Central memory CD8-positive, alpha-beta T cell (primary cell): Measurements from ENCODE around the gene IMP3.

Experiments used
- ATAC-seq: fragments of 150-1000 bp; cut with Tn5 transposase; replicated peaks from 2 replicates; pipeline ENCODE4 v1.10.0; 2022; ENCODE audit warnings: mild to moderate bottlenecking, moderate FRiP score, moderate number of reproducible peaks; ENCODE audit not compliant: poor library complexity, severe bottlenecking; ENCODE audit errors: extremely low read depth
- DNase-seq, 2 donors: peaks; one replicate each; pipeline ENCODE4 v3.0.0; 2021; ENCODE audit warnings: low spot score in 2 of 2
- H3K27ac Mint-ChIP-seq: one replicate; pipeline ENCODE4 v1.8.0; 2022; ENCODE audit warnings: low read depth, mild to moderate bottlenecking, moderate library complexity, mixed read lengths
- H3K27me3 Mint-ChIP-seq: one replicate; pipeline ENCODE4 v1.8.0; 2022; ENCODE audit warnings: mixed read lengths
- H3K36me3 Mint-ChIP-seq: one replicate; pipeline ENCODE4 v1.8.0; 2022; ENCODE audit warnings: mild to moderate bottlenecking, moderate library complexity, mixed read lengths; ENCODE audit not compliant: insufficient read depth
- H3K4me1 Mint-ChIP-seq: one replicate; pipeline ENCODE4 v1.8.0; 2022; ENCODE audit warnings: mixed read lengths
- H3K4me3 Mint-ChIP-seq: one replicate; pipeline ENCODE4 v1.8.0; 2022; ENCODE audit warnings: mild to moderate bottlenecking, moderate library complexity, mixed read lengths
- H3K9me3 Mint-ChIP-seq: one replicate; pipeline ENCODE4 v1.8.0; 2022; ENCODE audit warnings: mixed read lengths

Gene IMP3

DNA sequence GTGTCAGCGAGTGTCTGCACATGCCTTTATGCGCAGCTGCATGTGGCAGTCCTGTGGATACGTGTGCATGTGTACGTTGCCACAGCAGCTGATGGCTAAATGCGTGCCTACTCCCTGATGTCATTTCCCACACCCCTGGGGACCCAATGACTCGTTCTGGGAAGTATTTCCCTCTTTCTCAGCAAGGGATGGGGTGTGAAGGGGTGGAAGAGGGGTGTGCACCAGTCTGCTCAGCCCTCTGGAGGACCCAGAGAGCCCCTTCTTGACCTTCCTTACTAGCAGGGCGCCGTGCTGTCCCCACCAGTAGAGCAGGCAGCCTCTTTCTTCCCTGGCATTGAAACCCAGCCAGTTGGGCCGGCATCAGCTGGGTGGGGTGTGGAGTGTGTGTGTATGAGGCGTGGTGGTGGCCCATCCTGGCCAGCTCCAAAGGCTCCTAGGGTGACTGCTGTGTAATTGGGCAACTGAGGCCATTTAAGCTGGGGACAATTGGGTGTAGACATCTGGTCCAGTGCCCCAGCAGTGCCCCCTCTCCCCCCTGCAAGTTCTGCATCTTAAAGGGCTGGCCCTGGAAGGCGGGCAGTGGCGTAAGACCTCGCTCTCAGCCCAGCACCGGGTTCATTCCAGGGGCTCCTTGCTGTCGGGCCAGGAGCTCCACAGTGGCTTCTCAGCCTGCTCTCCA is 26.9 kb upstream of the IMP3 start:
- ATAC-seq (no peak), DNase-seq (no peak)
- Mint-ChIP-seq H3K4me3 (no peak overlapping the region), H3K9me3 (no peaks in the 10 kb centered on the region), H3K27ac (no peak overlapping the region), H3K36me3 (peaks cover 5% of the 10 kb centered on the region), H3K4me1 (no peaks in the 10 kb centered on the region), H3K27me3 (no peaks in the 10 kb centered on the region)

DNA sequence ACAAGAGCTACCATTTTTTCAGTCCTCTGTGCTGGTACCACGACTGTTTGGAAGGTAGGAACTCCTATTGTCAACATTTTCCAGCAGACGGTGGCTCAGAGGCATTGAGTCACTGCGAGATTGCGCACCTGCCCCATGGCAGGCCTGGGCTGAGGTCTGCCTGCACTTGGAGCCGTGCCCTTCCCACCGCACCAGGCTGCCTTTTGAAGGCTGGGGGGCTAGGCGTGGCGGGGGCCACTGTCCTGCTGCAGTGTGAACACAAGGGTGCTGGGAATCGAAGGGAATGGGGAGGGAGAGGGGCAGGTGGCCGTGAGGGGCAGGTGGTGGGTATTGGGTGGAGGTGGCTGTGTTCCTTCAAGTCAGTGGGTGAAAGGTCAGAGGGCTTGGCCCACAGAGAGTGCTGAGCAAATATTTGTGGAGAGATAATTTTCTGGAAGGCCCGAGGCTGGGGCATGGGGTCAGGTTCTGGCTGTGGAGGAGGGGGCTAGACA is 24.0 kb upstream of the IMP3 start:
- H3K27me3 Mint-ChIP-seq, result no peaks in the 10 kb centered on the region
- H3K4me3 Mint-ChIP-seq, result no peak overlapping the region
- H3K4me1 Mint-ChIP-seq, result no peaks in the 10 kb centered on the region
- ATAC-seq (no peak), DNase-seq (no peak)
- H3K9me3 Mint-ChIP-seq, result no peaks in the 10 kb centered on the region
- H3K36me3 Mint-ChIP-seq, result peaks cover 3% of the 10 kb centered on the region
- H3K27ac Mint-ChIP-seq, result no peak overlapping the region

DNA sequence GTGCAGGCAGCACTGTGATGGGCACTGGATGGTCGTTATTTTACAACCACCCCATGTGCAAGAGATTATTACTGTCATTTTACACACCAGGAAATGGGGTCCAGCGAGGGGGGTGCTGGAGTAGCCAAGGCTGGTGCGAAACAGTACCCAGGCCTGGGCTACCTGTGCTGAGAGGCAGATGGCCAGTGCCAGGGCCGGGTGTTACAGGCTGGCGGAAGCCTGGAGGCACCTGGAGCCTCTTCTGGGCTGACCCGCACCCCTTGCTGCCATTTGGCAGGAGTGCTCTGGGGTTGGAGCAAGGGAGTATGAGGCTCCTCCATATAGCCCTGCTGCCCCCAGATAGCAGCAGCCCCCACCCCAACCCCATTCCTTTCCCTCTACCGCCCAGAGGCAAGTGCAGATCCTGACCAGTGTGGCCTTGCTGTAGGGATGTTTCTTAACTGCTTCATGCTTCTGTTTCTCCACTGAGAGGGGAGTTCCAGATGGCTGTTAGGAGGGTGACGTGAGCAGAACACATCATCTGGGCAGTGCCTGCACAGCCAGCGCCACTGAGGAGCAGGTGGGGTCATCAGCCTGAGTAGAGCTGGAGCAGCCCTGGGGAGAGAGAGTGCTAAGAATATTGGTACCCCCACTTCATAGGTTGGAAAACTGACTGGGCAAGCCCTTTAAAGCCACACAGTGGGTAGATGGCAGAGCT is 22.9 kb upstream of the IMP3 start:
- Mint-ChIP-seq H3K4me1 (no peaks in the 10 kb centered on the region), H3K36me3 (peaks cover 3% of the 10 kb centered on the region), H3K4me3 (no peak overlapping the region), H3K27ac (no peak overlapping the region), H3K27me3 (no peaks in the 10 kb centered on the region), H3K9me3 (no peaks in the 10 kb centered on the region)
- ATAC-seq (no peak), DNase-seq (no peak)

DNA sequence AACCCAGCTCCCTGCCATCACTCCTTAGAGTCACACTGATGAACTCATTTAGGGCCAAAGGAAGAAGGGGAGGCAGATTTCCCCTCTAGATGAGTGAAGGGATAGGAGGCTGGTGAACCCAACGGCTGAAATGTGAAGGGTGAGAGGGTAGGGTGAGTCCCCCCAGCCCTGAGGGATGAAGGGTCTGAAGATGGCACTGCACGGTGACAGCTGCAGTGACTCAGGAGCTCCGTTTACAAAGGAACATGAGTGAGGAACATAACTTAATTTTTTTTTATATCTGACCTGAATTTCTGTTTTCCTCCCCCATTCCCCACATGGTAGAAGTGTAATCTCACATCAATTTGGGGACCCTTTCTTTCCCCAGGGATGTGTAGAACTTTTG is 21.7 kb upstream of the IMP3 start:
- DNase-seq, result no peak
- no peak overlapping the region for H3K27ac Mint-ChIP-seq
- no peaks in the 10 kb centered on the region for H3K27me3 Mint-ChIP-seq
- H3K36me3 Mint-ChIP-seq, result peaks cover 3% of the 10 kb centered on the region
- H3K9me3 Mint-ChIP-seq, result no peaks in the 10 kb centered on the region
- no peaks in the 10 kb centered on the region for H3K4me1 Mint-ChIP-seq
- H3K4me3 Mint-ChIP-seq, result no peak overlapping the region
- no peak for ATAC-seq

DNA sequence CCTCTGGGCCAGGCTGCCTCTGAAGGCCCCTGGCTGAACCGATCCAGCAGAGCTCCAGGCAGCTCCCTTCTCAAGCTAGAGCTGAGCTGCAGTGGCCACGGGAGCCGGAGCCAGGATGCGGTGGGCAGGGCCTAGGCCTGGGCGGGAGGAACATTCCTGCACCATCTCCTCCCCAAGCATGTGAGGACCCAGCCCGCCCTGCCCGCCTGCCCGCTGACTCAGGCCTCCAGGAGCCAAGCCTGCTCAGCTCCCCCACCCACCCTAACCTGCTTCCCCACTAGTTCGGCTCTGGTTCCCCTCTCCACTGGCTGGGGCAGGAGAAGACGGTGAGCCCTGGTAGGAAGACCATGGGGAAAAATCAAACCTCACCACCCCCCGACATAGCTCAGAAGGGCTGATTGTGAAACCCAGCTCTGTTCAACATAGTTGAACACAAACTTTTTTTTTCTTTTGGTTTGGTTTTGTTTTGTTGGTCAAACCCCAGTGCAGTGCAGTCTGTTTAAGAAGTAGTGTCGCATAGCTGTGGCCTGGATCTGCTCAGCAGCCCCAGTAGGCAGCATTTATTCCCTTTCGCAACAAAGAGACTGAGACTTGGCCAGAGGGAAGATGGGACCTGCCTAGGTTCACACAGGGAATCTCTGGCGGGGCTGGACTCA is 21.2 kb upstream of the IMP3 start:
- Mint-ChIP-seq H3K27ac (no peak overlapping the region), H3K27me3 (no peaks in the 10 kb centered on the region), H3K4me1 (no peaks in the 10 kb centered on the region), H3K4me3 (no peak overlapping the region), H3K9me3 (no peaks in the 10 kb centered on the region), H3K36me3 (peaks cover 3% of the 10 kb centered on the region)
- ATAC-seq (no peak), DNase-seq (no peak)

DNA sequence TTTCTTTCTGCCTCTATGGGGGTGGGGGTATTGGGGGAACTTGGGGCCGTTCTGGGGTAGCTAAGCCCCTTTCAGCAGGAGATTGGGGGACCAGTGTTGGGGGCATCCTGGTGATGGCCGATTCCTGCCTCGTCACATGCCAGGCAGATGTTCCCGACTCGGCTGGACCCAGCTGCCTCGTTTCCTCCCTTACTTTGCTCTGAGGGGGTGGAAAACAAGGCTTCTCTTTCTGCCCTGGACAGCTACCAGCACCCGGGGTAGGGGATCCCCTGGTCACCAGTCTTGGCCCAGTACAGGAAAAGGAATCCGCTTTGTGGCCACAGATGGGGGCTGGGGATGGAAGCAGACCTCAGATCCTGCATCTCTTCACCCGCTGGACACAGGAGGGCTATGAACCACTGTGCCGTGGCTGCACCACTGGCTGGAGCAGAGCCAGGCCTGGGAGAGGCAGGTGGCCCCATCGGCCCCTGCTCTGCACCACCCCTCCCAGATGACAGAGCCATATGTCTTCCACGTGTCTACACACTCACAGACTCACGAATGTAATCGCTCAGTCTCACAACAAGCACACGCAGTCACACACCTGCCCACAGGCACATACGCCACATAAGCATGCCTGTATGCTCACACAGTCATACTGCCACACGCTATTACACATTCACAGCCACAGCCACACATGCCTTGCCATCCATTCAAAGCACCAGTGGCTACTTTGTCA is 20.1 kb upstream of the IMP3 start:
- Mint-ChIP-seq H3K9me3 (no peaks in the 10 kb centered on the region), H3K27ac (no peak overlapping the region), H3K27me3 (no peaks in the 10 kb centered on the region), H3K4me3 (no peak overlapping the region), H3K36me3 (no peaks in the 10 kb centered on the region), H3K4me1 (peaks cover 1% of the 10 kb centered on the region)
- ATAC-seq (no peak), DNase-seq (no peak)

DNA sequence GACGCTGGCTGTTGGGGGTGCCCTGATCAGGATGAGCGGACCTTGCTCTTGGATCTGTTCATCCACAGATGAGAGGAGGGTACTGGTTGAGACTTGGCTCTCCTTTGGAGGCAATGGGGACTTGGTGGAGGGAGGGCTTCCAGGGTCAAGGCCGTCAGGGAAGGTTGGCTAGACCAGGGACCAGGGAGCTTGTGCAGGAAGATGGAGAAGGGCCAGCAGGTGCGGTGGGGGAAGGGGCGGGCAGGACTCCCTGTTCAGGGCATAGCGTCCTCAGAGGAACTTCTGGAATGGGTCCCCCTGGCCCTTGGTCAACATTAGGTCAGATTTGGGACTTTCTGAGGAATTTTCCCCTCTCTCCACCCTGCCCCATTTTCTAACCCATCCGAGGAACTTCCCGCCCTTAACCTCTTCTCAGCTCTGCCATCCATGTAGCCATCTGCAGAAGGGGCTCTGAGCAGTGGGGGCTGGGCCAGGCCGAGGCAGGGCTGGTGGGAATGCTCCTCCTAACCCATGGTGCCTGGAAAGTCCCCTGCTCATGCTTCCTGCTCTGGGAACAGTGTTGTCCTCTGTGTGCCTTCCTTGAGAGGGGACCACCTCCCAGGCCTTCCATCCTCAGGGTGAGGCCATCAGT is 19.2 kb upstream of the IMP3 start:
- DNase-seq, result no peak
- Mint-ChIP-seq H3K4me1 (peaks cover 6% of the 10 kb centered on the region), H3K27me3 (no peaks in the 10 kb centered on the region), H3K27ac (no peak overlapping the region), H3K9me3 (no peaks in the 10 kb centered on the region), H3K36me3 (no peaks in the 10 kb centered on the region), H3K4me3 (no peak overlapping the region)
- no peak for ATAC-seq

DNA sequence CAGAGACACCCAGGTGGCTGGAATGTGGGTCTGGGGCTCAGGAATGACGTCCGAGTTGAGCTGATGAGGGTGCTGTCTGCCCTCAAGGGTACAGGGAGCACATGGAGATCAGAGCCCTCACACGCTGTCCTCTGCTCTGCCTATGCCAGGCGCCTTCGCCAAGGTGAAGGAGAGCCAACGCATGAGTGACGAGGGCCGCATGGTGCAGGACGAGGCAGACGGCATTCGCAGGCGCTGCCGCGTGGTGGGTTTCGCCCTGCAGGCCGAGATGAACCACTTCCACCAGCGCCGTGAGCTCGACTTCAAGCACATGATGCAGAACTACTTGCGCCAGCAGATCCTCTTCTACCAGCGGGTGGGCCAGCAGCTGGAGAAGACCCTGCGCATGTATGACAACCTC is 16.8 kb upstream of the IMP3 start:
- no peaks in the 10 kb centered on the region for H3K27me3 Mint-ChIP-seq
- no peak for ATAC-seq
- H3K4me1 Mint-ChIP-seq, result peaks cover 23% of the 10 kb centered on the region
- H3K36me3 Mint-ChIP-seq, result no peaks in the 10 kb centered on the region
- no peaks in the 10 kb centered on the region for H3K9me3 Mint-ChIP-seq
- no peak overlapping the region for H3K4me3 Mint-ChIP-seq
- no peak overlapping the region for H3K27ac Mint-ChIP-seq
- DNase-seq, result no peak

DNA sequence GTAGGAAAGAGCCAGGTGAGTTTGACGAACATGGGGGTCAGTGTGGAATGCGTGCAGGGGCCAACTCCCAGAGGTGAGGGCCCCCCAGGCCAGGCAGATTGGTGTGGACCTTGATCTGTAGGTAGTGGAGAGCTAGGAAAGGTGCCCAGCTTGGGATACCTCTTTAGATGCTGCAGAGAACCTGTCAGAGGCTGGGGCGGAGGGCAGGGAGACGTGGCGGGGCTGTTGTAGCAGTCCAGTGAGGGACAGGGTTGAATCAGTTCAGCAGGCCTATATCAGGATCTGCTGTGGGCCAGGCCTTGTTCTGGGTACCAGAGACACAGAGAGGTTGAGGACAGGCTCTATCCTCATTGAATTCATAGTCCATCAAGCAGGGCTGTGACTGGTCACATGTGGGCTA is 16.3 kb upstream of the IMP3 start:
- Mint-ChIP-seq H3K36me3 (no peaks in the 10 kb centered on the region), H3K27ac (no peak overlapping the region), H3K4me3 (no peak overlapping the region), H3K9me3 (no peaks in the 10 kb centered on the region), H3K27me3 (no peaks in the 10 kb centered on the region), H3K4me1 (peaks cover 28% of the 10 kb centered on the region)
- no peak for DNase-seq
- ATAC-seq, result no peak

DNA sequence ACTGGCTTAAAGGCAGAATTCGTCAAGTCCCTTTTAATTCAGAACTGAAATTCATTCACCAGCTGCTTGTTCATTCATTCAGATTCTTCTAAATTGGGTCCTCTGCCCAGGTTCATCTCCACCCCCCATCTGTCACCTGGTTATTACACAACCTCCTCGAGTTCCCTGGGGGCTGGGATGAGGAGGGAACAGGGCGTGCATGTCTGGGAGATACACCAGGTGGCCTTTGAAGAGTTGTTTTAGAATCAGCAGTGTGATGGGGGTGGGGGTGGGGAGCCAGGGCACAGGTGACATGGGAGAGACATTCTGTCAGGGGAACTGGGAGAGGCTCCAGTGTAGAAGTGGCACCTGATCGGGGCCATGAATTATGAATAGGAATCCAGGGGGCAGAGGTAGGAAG is 15.9 kb upstream of the IMP3 start:
- Mint-ChIP-seq H3K27ac (no peak overlapping the region), H3K4me1 (peaks cover 32% of the 10 kb centered on the region), H3K9me3 (no peaks in the 10 kb centered on the region), H3K36me3 (no peaks in the 10 kb centered on the region), H3K4me3 (no peak overlapping the region), H3K27me3 (no peaks in the 10 kb centered on the region)
- no peak for DNase-seq
- ATAC-seq, result no peak

DNA sequence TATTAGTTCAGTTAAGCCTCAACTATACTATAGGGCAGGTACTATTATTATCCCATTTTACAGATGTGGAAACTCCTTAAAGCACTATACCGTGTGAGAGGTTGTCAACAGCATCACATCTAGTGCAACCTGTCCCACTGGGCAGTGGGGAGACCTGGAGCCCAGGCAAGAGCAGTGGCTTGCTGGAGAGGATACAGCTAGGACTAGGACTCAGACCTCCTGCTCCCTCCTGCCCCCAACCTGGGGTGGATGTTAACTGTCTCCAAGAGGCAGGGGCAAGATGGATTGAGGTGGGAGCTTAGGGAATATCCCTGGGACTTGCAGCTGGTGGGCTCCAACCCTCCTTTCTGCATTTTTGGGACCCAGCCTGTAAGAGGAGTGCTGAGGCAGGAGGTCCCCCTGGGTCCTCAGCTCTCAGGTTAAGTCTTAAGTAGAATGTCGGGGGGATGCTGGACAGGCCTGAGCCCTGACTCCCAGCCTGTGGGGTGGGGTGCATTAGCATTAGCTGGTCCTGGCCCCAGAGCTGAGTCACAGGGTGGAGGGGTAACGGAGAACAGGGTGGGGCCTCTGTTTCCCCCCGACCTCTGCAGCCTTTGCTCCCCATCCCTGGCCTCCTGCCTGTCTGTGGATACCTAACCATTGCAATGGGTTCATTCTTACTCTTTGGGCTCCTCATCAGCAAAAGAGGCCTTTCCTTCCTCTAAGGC is 14.3 kb upstream of the IMP3 start:
- Mint-ChIP-seq H3K9me3 (no peaks in the 10 kb centered on the region), H3K27ac (no peak overlapping the region), H3K27me3 (no peaks in the 10 kb centered on the region), H3K4me3 (no peak overlapping the region), H3K4me1 (peaks cover 48% of the 10 kb centered on the region), H3K36me3 (no peaks in the 10 kb centered on the region)
- ATAC-seq (no peak), DNase-seq (no peak)

DNA sequence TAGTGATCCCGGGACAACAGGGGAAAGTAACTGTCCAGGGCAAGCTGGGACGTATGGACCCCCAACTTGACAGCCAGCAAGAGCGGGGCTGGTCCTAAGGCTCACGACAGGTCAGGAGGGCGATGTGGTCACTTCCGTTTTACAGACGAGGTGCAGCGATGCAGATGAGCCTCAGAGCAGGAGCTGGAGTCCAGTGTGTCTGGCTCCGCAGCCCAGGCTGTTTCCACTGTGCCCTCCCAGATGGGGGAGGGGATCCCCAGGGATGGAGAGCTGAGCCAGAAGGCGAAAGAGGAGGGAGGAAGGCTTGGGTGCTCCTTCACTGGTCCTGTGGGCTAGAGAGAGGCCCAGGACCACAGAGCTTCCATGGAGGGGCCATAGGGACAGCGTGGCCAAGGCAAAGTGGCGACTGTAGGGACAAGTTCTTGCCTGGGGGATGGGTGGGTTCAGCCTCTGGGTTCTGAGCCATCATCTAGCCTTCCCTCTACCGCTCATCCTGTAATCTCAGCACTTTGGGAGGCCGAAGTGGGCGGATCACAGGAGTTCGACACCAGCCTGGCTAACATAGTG is 13.4 kb upstream of the IMP3 start:
- ATAC-seq (no peak), DNase-seq (no peak)
- Mint-ChIP-seq H3K4me3 (no peak overlapping the region), H3K4me1 (peaks cover 55% of the 10 kb centered on the region), H3K9me3 (no peaks in the 10 kb centered on the region), H3K27ac (no peak overlapping the region), H3K36me3 (no peaks in the 10 kb centered on the region), H3K27me3 (no peaks in the 10 kb centered on the region)
